IMR-90 (cell line): ENCODE results near the gene LRRC8E. TPM values are rescaled to one million over a fixed set of nuclear protein-coding genes. Genes with fewer than 3 reads are reported as not detected.

Experiments
- ATAC-seq: fragments of 200-7000 bp; cut with Tn5 transposase; 2 replicates; pipeline ENCODE4 v1.9.1; 2020; ENCODE audit warnings: low read depth, mild to moderate bottlenecking, moderate library complexity
- BruUV-seq: library from RNA; stranded (reverse); fragments of 400-500 nt; replicated peaks from 2 replicates; lab custom pipeline; 2021; lab: Mats Ljungman, UMichigan
- CTCF ChIA-PET: fragments of 300-600 bp; formaldehyde crosslinking; extraction: SDS; loops from one replicate; lab custom pipeline; 2021; ENCODE audit warnings: antibody characterized with exemption; lab: Yijun Ruan, JAX
- POLR2A ChIA-PET: fragments of 300-600 bp; sonication (Branson Sonifier 250); formaldehyde crosslinking; loops from one replicate; lab custom pipeline; 2022; ENCODE audit warnings: antibody characterized with exemption; ENCODE audit not compliant: unreplicated experiment; lab: Charles Lee
- DNase-seq: peaks from one replicate; pipeline ENCODE4 v3.0.0; 2013
- H2AFZ ChIP-seq: replicated peaks from 2 replicates; pipeline ENCODE3; 2013; ENCODE audit warnings: low read length, mild to moderate bottlenecking; ENCODE audit not compliant: poor library complexity
- H2AK5ac ChIP-seq: 2 replicates; pipeline ENCODE4 v1.6.1; 2013; ENCODE audit warnings: low read depth, low read length, inconsistent platforms
- H2AK9ac ChIP-seq: replicated peaks from 2 replicates; pipeline ENCODE3; 2013; ENCODE audit warnings: mild to moderate bottlenecking, low read depth, low read length, moderate library complexity; ENCODE audit not compliant: poor library complexity
- H2BK120ac ChIP-seq: 2 replicates; pipeline ENCODE4 v1.6.1; 2013; ENCODE audit warnings: low read depth, low read length, inconsistent platforms
- H2BK15ac ChIP-seq: 3 replicates; pipeline ENCODE4 v1.6.1; 2013; ENCODE audit warnings: low read depth, low read length, inconsistent platforms
- H2BK20ac ChIP-seq: 2 replicates; pipeline ENCODE4 v1.6.1; 2013; ENCODE audit warnings: low read depth, mild to moderate bottlenecking, inconsistent platforms, low read length, moderate library complexity
- H2BK5ac ChIP-seq: 2 replicates; pipeline ENCODE4 v1.6.1; 2013; ENCODE audit warnings: mild to moderate bottlenecking, low read depth, low read length, inconsistent platforms; ENCODE audit not compliant: poor library complexity, severe bottlenecking
- H3K14ac ChIP-seq: replicated peaks from 2 replicates; pipeline ENCODE4 v1.6.1; 2013; ENCODE audit warnings: low read depth, low read length, inconsistent platforms
- H3K18ac ChIP-seq: 2 replicates; pipeline ENCODE4 v1.6.1; 2013; ENCODE audit warnings: low read depth, low read length, control low read depth
- H3K23ac ChIP-seq: 2 replicates; pipeline ENCODE4 v1.6.1; 2013; ENCODE audit warnings: low read depth, low read length, inconsistent platforms
- H3K27ac ChIP-seq: 2 replicates; pipeline ENCODE4 v1.5.1; 2013; ENCODE audit warnings: mild to moderate bottlenecking, control low read depth, low read length; ENCODE audit not compliant: insufficient read depth
- H3K27me3 ChIP-seq: 2 replicates; pipeline ENCODE4 v1.6.1; 2013; ENCODE audit warnings: low read length; ENCODE audit not compliant: control insufficient read depth, insufficient read depth
- H3K36me3 ChIP-seq: 2 replicates; pipeline ENCODE4 v1.6.1; 2013; ENCODE audit warnings: low read length, mixed read lengths; ENCODE audit not compliant: control insufficient read depth, insufficient read depth
- H3K4ac ChIP-seq: 2 replicates; pipeline ENCODE4 v1.6.1; 2013; ENCODE audit warnings: low read depth, low read length, inconsistent platforms
- H3K4me1 ChIP-seq: 2 replicates; pipeline ENCODE4 v1.6.1; 2013; ENCODE audit warnings: low read length, mixed read lengths; ENCODE audit not compliant: control insufficient read depth, insufficient read depth
- H3K4me2 ChIP-seq: 2 replicates; pipeline ENCODE4 v1.6.1; 2013; ENCODE audit warnings: low read depth, mild to moderate bottlenecking, control low read depth, low read length, moderate library complexity
- H3K4me3 ChIP-seq: 2 replicates; pipeline ENCODE4 v1.5.1; 2013; ENCODE audit warnings: low read depth, mild to moderate bottlenecking, control low read depth, low read length, moderate library complexity; ENCODE audit not compliant: insufficient read depth
- H3K56ac ChIP-seq: 2 replicates; pipeline ENCODE4 v1.6.1; 2013; ENCODE audit warnings: low read length, inconsistent platforms; ENCODE audit not compliant: insufficient read depth; ENCODE audit errors: extremely low read depth
- H3K79me1 ChIP-seq, 2 experiments: 2 replicates each; pipeline ENCODE4 v1.6.1; 2013; ENCODE audit warnings: low read length in 2 of 2, inconsistent platforms in 1 of 2, low read depth in 1 of 2
- H3K9ac ChIP-seq: 2 replicates; pipeline ENCODE4 v1.6.1; 2013; ENCODE audit warnings: low read depth, low read length, control low read depth
- H3K9me1 ChIP-seq: 2 replicates; pipeline ENCODE4 v1.6.1; 2013; ENCODE audit warnings: low read length, inconsistent platforms; ENCODE audit not compliant: insufficient read depth
- H3K9me3 ChIP-seq: 2 replicates; pipeline ENCODE4 v1.6.1; 2013; ENCODE audit warnings: low read length; ENCODE audit not compliant: control insufficient read depth, insufficient read depth
- H4K20me1 ChIP-seq: 2 replicates; pipeline ENCODE4 v1.6.1; 2013; ENCODE audit warnings: low read length, inconsistent platforms; ENCODE audit not compliant: insufficient read depth
- H4K5ac ChIP-seq: 2 replicates; pipeline ENCODE4 v1.6.1; 2013; ENCODE audit warnings: mild to moderate bottlenecking, low read depth, low read length, control low read depth
- H4K8ac ChIP-seq, 2 experiments: 2 replicates each; pipeline ENCODE4 v1.6.1; 2013; ENCODE audit warnings: low read depth in 2 of 2, low read length in 2 of 2, control low read depth in 1 of 2, inconsistent platforms in 1 of 2
- H4K91ac ChIP-seq: 2 replicates; pipeline ENCODE4 v1.6.1; 2013; ENCODE audit warnings: low read depth, low read length, inconsistent platforms; ENCODE audit not compliant: insufficient read depth
- BHLHE40 ChIP-seq: fragments of 150-350 bp; IDR thresholded peaks from 2 replicates; pipeline ENCODE4 v1.6.1; 2016; ENCODE audit warnings: mild to moderate bottlenecking, low read depth, low read length
- CEBPB ChIP-seq: IDR thresholded peaks from 2 replicates; pipeline ENCODE4 v1.6.1; 2012; ENCODE audit warnings: low read depth, low read length, improper control_type of control experiment
- ELK1 ChIP-seq: fragments of 150-350 bp; IDR thresholded peaks from 2 replicates; pipeline ENCODE4 v1.6.1; 2016; ENCODE audit warnings: low read depth, mild to moderate bottlenecking, low read length, moderate library complexity, borderline replicate concordance
- NFE2L2 ChIP-seq: fragments of 150-350 bp; IDR thresholded peaks from 2 replicates; pipeline ENCODE4 v1.6.1; 2016; ENCODE audit warnings: low read depth, mild to moderate bottlenecking, low read length
- USF2 ChIP-seq: fragments of 150-350 bp; IDR thresholded peaks from 2 replicates; pipeline ENCODE4 v1.6.1; 2017; ENCODE audit warnings: mild to moderate bottlenecking, antibody characterized with exemption, low read length, low read depth
- whole genome bisulfite sequencing, 2 experiments: methylation state at CpG; one replicate each; pipeline versions ENCODE4 v1.1.5 to v1.1.7; 2013; ENCODE audit warnings: missing lambda C conversion rate in 2 of 2; ENCODE audit not compliant: insufficient read length in 1 of 2; ENCODE audit errors: extremely low coverage in 2 of 2; 5-methylcytosine and 5-hydroxymethylcytosine counted together
- dilution Hi-C: fragments of 300-500 bp; cut with HindIII; formaldehyde crosslinking; loops from one replicate; pipeline ENCODE4 v1.14.3; 2018; ENCODE audit warnings: low sequenced_read_pairs; ENCODE audit not compliant: unreplicated experiment
- in situ Hi-C: fragments of 300-500 bp; cut with MboI; formaldehyde crosslinking; loops from 3 replicates; pipeline ENCODE4 v1.14.3; 2019; ENCODE audit warnings: low sequenced_read_pairs, inconsistent platforms, mixed read lengths
- intact Hi-C: fragments of 100-400 bp; cut with micrococcal nuclease; formaldehyde crosslinking; loops from 2 replicates; pipeline ENCODE4 v1.10.0; 2022
- polyA plus RNA-seq, 3 experiments: library from polyadenylated mRNA; depleted of rRNA; stranded (reverse); fragments of >200 nt; gene quantifications; 2 replicates each; pipeline ENCODE4 v1.2.3, GENCODE V29; 2012; ENCODE audit warnings: low replicate concordance in 1 of 3
- total RNA-seq: library from RNA; depleted of rRNA; stranded (reverse); fragments of >200 nt; gene quantifications from 2 replicates; pipeline ENCODE4 v1.2.3, GENCODE V29; 2012

Gene LRRC8E
- total and polyA plus RNA-seq, 2 of the 4 experiments (the other 2 are of a cell fraction) = 6.4 to 7.2 TPM

DNA sequence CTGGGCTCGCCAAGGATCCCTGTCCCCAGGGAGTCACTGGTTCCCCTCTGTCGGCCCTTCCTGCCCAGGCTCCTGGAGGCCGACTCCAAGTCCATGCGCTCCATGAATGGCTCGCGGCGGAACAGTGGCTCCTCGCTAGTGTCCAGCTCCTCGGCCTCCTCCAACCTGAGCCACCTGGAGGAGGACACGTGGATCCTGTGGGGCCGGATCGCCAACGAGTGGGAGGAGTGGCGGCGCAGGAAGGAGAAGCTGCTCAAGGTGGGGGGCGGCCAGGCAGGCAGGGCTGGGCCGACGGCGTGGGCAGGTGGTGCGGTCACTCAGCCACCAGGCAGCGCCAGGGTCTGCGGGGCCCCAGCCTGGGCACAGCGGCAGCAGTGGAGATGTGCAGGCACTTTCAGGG, 40.6 kb upstream of the LRRC8E start:
- H3K56ac ChIP-seq = no peak overlapping the region
- dilution Hi-C loops = no loop called here
- WGBS, 2 experiments = 98% methylated on average over 9 of the region's 23 CpGs; no CpG with 5 or more reads in 1 of the 2 experiments

More for the DNA sequence above, 40.6 kb upstream of the LRRC8E start:
- Histone ChIP-seq H3K9me1 (peaks cover 10% of the 10 kb centered on the region), H2BK15ac (no peak overlapping the region), H3K4me2 (no peak overlapping the region), H3K27ac (no peak overlapping the region), H3K4me1 (peaks cover 6% of the 10 kb centered on the region), H4K8ac (no peak overlapping the region), H3K4me3 (no peak overlapping the region), H2BK20ac (no peak overlapping the region), H3K18ac (no peak overlapping the region), H3K4ac (no peak overlapping the region), H2AFZ (no peak overlapping the region), H3K27me3 (no peaks in the 10 kb centered on the region), H3K36me3 (no peaks in the 10 kb centered on the region), H4K5ac (no peak overlapping the region), H2AK5ac (no peak overlapping the region), H3K79me1 (peaks cover 9 to 14% of the 10 kb centered on the region in 2 experiments), H4K20me1 (peaks cover 21% of the 10 kb centered on the region), H3K14ac (no peak overlapping the region), H2AK9ac (no peak overlapping the region), H3K9me3 (no peaks in the 10 kb centered on the region), H2BK120ac (no peak overlapping the region), H4K91ac (no peak overlapping the region), H2BK5ac (no peak overlapping the region), H3K9ac (no peak overlapping the region), H3K23ac (no peak overlapping the region)
- TF ChIP-seq BHLHE40 (no peak), CEBPB (no peak), ELK1 (no peak), NFE2L2 (no peak), USF2 (no peak)
- CTCF ChIA-PET = no interaction called here
- DNase-seq (no peak), ATAC-seq (no peak)
- POLR2A ChIA-PET = no interaction called here
- no TSS peak for BruUV-seq
- in situ Hi-C loops (no loop called here), intact Hi-C loops (no loop called here)
